NCI-H187 treated with DMSO at 0.1 percent for 48 hours (cell line): ENCODE results near the gene SYNE3.

Source experiments
- DNase-seq: peaks from one replicate; lab custom pipeline; 2025; lab: John Stamatoyannopoulos, UW

SYNE3 gene

DNA sequence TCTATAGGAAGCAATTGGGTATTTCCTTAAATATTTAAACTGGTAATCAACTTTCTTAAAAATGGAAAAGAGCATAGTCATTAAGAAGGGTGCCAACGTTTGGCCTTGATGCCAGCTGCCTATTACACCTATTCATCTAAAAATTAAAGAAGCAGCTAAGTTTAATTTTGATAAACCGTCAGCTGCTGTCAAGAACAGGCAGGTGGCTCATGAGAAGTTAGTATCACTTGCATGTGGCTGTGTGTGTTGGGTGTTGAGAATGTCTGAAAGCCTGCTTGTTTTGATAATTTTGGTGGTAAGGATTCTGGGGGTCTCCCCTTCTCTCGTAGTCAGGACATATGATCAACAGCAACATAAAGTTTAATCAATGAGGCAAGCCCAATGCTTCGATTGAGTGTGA is 24.9 kb upstream of the SYNE3 start:
- DNase-seq, result no peak

GRCh38 chr14:95540236-95540855 is 23.9 kb upstream of the SYNE3 start:
- no peak for DNase-seq

DNA sequence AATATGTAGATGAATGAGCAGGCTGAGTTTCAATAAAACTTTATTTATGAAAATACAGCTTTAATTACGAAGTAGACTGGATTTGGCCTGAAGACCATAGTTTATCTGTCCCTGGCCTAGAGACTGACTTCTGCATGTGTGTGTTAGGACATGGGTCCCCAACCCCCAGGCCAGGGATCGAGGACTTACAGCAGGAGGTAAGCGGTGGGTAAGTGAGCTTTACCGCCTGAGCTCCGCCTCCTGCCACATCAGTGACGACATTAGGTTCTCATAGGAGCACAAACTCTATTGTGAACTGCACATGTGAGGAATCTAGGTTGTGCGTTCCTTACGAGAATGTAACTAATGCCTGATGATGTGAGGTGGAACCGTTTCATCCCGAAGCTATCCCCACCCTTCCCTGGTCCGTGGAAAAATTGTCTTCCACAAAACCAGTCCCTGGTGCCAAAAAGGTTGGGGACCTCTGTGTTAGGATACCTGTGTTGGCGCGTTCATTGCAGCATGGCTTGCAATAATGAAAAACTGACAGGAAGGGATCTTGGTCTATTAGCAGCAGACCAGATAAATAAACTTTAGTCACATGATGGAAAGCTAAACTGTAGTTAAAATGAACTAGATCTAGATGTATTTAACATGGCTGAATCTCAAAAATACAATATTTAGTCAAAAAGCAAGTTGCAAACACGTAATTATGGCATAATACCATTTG is 22.5 kb upstream of the SYNE3 start:
- DNase-seq, result no peak

DNA sequence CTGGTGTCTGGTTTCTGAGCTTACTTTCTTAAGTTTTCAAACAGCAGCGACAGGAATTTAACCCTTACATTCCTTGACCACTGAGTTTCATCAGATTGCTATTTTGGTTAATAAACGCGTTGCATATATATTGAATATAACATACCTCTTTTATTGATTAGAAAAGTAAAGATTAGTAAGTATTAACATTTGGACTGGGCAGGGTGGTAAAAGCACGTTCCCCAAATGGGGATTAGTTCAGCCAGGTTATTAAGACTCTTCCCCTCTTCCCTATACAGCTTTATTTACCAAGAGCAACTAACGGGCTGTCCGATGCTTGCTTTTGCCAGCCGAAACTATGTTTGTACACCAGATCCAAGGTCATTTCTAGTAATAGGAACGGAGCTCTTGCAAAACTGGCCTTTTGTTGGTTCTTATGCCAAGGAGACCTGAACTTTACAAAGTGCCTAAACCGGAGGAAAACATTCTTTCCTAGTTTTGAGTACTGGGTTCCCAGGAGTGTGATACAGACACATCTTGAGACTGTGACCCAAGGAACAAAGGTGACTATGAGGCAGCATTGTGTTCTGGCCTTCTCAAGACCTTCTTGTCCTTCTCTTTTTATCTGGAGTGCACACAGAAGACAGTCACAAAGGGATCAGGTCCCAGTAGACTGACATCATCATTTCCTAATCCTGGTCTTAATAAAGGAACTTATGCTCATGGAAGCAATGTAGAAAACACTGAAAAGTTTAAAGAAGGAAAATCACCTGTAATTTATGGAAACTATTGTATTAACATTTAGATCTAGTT is 21.0 kb upstream of the SYNE3 start:
- DNase-seq, result no peak

- no peak for DNase-seq
Observed at GRCh38 chr14:95536671-95537070, 20.2 kb upstream of the SYNE3 start.

DNA sequence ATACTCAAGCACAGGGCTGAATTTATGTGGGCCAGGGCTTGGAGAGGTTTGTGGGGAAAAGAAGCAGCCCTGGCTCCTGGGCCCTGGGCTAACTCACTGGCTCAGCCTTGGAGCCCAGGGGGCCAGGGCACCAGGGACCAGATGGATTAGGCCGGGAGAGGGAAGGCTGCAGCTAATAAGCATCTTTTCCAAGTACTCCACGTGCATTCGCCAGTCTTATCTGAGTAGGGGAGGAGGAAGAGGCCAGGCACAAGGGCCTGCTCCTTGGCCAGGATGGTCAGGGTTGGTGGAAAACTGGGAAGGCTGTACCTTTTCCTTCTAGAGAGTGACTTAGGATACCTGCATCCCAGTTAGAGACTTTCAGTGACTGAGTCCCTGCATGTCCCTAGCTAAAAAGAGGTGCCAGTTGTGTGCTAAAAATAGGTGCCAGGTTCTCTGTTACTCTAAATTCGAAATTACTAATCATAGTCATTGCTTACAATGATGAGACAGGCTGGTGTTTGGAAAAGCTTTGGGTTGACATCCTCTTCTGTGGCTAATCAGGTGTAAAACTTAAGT is 19.7 kb upstream of the SYNE3 start:
- DNase-seq, result no peak

DNA sequence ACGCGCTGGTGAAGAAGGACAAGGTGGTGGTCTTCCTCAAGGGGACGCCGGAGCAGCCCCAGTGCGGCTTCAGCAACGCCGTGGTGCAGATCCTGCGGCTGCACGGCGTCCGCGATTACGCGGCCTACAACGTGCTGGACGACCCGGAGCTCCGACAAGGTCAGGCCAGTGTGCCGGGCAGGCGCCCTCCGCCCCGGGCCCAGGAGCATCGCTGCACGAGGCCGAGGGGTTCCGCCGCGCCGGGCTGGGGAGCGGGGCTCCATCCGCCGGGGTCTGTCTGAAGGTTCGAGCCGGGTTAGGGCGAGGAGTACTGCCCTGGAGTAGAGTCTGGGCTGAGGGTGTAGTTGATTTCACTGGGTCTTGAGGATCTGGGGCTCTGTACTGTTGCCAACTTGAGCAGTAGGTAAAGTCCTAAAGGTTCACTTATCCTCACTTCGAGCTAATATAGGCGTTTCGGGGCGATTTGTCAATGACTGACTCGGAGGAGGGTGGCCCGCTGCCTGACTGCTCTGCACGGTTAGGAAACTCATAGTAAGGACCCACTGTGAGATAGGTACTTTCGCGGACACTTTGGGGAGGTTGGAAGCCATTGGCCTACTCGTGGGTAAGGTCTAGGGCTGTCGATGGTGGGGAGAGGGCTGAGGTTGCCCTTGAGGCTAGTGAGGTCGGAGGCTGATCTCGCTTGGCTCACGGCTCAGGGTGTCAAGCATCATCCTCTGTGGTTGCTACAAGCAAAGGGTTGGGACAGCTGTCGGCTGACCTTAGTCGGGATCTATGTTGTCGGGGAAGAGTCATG is 19.0 kb upstream of the SYNE3 start:
- no peak for DNase-seq

GRCh38 chr14:95534299-95535225 is 18.1 kb upstream of the SYNE3 start, which contains the start of gene GLRX5:
Gene GLRX5, plus strand, starts transcription at chr14:95535050. Its CDS starts 40 bp downstream, at chr14:95535090.
- DNase-seq, result peak; percentile 99

- DNase-seq, result no peak
Observed at GRCh38 chr14:95533822-95534221, 17.4 kb upstream of the SYNE3 start.

GRCh38 chr14:95533391-95533821 is 17.0 kb upstream of the SYNE3 start:
- no peak for DNase-seq

GRCh38 chr14:95531969-95532368 is 15.5 kb upstream of the SYNE3 start:
- DNase-seq, result no peak

DNA sequence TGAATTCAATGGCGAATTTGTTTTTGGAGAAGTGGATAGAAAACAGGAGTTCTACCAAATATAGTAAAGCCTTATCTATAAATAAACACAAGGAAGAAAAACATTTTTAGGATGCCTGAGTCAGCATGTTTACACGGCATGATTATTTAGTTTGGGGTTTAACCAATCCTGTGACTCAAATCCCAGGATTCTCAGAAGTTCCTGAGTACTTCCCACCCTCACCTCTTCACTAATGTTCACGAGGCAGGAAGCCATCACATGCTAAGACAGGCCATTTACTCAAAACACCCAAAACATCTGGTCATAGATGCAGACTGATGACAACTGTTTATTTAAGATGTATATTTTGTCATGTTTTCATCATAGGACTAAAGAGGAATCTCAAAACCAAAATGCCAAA is 15.0 kb upstream of the SYNE3 start:
- no peak for DNase-seq

DNA sequence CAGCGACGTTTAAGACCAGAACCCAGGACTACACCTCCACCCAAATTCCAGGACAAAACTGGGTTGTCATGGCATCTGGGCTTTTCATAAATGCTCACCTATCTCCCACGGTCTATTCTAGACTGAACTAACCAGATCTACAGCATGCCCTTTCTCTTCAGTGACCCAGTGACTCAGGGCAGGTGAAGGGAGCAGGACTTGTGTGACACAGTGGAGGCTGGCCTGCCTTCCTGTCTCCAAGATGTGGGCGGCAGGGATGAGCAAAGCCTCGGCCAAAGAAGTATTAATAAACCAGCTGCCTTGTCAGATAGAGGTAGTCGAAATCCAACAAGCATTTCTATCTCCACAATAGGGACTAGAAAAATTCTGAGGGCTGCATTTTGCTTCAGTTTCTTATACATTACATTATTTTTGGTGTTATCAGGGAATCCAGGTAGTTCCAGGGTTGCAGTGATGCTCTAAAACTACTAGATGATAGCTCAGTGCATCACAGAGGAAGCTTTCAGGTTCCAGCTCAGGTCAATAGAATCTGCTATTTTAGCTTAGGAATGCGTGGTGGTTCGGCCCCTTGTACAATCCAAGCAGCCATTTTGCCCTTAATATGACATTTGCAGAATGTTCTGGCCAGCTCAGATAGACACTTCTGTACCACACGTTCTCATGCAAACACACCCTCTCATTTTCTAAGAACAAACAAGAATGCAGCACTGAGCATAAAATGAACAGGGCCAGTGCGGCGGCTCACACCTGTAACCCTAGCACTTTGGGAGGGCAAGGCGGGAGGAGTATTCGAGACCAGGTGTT is 14.2 kb upstream of the SYNE3 start:
- no peak for DNase-seq

DNA sequence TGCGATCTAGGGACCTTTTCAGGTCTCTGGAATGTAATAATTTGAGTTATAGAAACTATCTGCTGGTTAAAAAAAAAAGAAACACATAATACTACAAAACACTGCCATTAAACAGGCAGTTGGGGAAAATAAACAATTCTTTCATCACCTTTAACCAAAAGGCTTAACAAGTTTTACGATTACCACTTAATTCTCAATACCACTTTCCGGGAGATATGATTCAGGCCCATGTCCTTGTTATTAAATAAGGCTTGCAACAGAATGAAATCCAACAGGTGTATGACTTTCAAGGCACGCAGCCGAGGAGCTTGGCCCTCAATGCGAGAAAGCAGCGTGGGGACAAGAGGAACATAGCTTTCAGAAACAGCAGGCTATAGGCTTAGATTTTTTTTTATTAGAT is 12.8 kb upstream of the SYNE3 start:
- DNase-seq, result no peak

GRCh38 chr14:95527387-95528002 is 11.0 kb upstream of the SYNE3 start:
- no peak for DNase-seq

DNA sequence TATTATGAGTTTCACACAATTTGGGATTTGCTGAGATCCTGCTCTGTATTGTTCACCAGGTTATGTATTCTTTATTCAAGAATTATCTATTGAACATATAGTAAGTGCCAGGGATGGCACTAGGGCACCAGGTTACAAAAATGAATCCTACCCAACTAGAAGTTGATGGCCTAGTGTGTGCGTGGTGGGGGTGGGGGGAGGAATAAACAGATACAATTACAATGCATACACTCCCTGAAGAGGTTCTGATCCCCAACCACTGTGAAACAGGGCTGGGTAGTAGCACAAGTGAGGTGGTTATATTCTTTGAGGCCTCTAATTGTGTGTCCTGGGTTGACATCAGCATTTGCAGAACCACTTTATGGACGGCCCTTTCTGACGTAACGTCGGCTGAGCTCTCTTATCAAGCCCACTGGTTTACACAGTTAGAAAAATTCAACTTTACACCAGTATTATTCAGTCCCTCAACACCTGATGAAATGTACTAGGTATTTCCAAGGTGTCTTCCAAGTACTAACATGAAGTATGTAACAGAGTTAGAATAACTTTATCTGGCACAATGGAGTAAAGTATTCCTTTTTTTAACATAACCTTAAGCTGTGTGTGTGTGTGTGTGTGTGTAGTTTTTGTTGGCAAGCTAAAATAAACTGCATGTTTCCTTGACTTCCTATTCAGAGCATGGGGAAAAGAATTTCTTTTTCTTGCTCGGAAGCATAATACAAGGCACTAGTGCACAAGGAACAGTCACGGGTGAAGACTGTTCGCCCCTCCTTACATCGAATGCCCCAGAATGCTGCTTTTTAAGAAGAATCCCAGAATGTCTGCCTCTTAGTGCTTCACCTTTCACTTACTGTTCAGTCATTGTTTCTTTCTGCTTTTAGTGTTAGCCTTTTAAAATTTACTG is 10.3 kb upstream of the SYNE3 start:
- no peak for DNase-seq

- no peak for DNase-seq
Observed at GRCh38 chr14:95525999-95526398, 9.5 kb upstream of the SYNE3 start.
